GM12874 (cell line): ENCODE measurements around the gene SLC35F6.

Experiments
- TF ChIP-seq, protein P1 (sequence below): IDR thresholded peaks from 2 replicates; pipeline ENCODE4 v1.5.1; 2011; ENCODE audit warnings: low read depth, mild to moderate bottlenecking, control low read depth, low read length, moderate library complexity; ENCODE audit not compliant: insufficient read depth

SLC35F6 gene

DNA sequence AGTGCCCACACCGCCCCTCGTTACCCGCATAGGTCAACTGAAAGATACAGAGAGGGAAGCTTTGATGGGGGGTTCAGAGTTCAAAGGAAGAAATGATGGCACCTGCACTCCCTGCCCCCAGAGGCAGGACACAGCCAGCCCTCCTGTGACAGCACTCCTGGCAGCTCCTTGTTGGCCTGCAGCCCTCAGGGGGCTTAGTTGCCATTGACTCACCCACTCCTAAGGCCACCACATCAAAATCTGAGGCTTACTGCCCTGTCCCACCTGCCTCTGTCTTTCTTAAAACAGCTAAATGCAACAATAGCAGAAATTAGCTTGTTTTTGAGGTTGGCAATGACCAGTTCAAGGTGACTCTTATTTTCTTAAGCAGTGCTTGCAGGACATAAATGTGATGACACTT is 31.6 kb upstream of the SLC35F6 start:
- TF ChIP-seq, protein P1, sequence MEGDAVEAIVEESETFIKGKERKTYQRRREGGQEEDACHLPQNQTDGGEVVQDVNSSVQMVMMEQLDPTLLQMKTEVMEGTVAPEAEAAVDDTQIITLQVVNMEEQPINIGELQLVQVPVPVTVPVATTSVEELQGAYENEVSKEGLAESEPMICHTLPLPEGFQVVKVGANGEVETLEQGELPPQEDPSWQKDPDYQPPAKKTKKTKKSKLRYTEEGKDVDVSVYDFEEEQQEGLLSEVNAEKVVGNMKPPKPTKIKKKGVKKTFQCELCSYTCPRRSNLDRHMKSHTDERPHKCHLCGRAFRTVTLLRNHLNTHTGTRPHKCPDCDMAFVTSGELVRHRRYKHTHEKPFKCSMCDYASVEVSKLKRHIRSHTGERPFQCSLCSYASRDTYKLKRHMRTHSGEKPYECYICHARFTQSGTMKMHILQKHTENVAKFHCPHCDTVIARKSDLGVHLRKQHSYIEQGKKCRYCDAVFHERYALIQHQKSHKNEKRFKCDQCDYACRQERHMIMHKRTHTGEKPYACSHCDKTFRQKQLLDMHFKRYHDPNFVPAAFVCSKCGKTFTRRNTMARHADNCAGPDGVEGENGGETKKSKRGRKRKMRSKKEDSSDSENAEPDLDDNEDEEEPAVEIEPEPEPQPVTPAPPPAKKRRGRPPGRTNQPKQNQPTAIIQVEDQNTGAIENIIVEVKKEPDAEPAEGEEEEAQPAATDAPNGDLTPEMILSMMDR, result no peak

DNA sequence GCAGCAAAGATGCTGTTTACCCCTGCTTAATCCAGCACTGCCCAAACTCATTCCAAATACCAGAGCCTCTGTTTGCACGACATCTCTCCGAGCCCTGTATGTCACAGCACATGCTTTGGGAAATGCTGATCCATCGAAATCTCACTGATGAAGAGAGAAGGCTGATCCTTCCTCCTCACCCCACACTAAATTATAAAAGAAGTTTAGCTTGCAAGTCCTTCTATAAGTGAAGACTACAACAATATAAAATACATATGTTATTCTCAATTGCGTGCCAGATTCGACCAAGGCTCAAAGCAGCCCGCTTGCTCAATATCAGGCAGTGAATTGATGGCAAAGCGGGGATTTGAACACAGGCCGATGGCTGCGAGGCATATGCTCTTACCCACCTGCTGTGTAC is 30.7 kb upstream of the SLC35F6 start:
- TF ChIP-seq, protein P1, result no peak

DNA sequence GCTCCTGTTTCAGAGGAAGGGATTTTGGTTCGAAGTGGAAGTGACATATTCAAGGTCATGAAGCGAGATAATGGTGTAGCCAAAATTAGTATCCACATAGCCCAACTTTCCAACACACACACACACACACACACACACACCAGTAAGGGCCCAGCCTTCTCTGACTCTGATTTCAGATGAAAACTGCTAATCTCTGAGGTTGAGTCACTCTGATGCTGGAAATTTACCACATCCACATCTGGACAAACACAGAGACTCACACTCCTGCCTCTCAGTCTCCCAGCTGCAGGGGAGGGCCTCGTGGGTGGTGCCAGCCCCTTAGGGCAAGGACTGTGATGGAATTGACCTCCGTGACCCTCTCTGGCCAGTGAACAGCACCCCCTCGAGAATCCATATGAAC is 29.0 kb upstream of the SLC35F6 start:
- TF ChIP-seq, protein P1, result no peak

DNA sequence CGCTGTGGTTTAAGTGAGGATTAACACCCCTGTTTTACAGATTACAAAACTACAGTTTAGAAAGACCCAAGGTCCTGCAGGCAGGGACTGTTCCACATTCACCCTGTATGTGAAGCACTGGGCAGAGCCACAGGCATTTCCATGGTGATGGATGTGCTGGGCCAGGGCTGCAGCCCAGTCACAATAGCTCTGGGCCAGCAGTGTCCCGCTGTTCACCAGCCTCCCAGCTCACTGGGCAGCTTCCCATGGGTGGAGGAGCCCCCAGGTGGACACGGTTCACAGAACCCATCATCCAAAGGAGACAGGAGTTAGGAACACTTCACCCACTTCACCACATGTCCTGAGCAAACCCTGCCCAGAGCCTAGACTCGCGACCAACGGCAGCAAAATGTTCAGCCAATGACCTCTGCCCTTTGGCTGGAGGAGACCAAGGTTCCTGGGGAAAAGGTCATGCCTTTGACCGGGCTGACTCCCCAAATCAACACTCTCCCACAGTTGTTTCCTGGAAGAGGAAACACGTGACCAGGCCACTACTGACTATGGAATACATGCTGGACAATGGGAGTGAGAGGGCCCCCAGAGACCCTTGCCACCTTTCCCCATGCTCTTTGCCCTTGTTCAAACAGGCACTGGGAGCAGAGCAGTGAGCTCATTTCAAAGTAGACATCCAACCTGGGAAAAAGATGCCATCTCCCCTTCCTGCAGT is 28.0 kb upstream of the SLC35F6 start:
- TF ChIP-seq, protein P1, result no peak

DNA sequence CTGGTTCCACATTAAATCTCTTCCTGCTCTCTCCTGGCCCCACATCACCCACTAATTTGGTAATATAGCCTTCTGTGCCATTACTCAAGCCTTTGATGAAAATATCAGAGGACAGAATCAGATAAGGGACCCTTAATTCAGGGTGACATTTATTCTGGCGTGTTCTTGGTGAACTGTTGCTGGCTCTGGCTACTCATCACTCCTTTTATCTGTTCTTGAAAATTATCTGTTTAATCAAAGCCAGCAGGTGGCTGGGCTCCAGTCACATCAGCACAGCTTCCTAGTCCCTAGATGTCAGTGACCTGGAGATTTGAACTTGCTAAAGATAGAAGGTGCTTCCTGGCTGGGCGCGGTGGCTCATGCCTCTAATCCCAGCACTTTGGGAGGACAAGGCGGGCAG is 26.9 kb upstream of the SLC35F6 start:
- TF ChIP-seq, protein P1, result no peak

DNA sequence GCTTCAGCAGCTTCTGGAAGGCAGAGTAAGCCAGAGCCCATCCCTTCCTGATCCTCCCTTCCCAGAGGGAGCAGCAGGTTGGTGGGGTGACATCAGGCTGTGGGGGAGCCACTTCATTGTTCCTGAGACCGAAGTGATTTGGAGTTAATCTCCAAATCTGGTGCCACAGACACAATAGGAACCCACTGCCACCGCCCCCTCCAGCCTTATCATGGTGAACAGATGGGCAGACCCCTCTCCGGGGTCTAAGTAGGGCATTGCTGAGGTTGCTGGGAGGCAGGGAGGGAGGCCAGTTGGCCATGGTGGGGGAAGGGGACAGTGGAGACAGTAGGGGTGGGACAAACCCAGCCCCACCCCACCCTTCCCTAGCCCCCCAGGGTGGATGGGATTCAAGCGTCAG is 25.6 kb upstream of the SLC35F6 start:
- TF ChIP-seq, protein P1, result no peak

DNA sequence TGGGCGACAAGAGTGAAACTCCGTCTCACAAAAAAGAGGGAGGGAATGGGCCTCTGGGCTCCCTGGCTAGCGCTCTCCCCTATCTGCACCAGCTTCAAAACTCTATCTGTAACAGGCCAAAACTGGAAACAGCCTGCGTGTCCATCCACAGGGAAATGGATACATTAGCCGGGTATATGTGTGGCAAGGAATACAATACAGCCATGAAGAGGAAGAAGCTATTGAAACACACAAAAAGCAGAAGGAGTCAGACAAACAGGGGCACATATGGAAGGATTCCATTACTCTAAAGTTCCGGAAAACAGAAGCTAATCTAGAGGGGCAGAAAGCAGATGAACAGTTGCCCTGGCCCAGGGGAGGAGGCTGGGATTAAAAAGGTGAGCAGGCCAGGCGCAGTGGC is 24.6 kb upstream of the SLC35F6 start:
- TF ChIP-seq, protein P1, result no peak
